Suppressor macrophage (primary cell): Measurements from ENCODE around the gene KRT3.
"Not testable (repeated sequence)": the region's sequence is repeated elsewhere in the genome, so short reads cannot be mapped to it uniquely, and the experiment has no call there.

Experiments
- DNase-seq, 4 experiments: peaks; one replicate each; pipeline ENCODE4 v3.0.0-alpha.2; 2020 to 2022

Gene KRT3

GRCh38 chr12:52759695-52760094 is 36.2 kb downstream of the KRT3 start:
- no peak for DNase-seq

DNA sequence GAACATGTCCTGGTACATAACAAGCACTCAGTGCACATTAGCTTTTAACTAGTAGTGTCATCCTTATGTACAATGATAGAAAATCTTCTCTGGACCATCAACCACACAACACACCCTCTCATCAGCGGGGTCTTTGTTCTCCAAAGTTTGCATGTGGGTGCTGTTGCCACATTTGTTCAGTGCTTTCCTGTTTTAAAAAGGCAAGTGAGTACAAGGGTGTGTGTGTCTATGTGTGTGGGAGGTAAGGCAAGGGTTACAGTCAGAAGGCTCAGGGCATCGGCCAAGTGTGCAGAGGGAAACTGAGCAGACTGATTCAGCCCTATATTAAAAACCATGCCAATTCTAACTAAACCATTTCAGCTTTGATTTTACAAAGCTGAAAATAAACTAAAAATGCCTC is 36.7 kb downstream of the KRT3 start:
- DNase-seq = peak; percentile 9 to 62 (median 39)

GRCh38 chr12:52757449-52758176 is 38.3 kb downstream of the KRT3 start:
- DNase-seq = no peak

DNA sequence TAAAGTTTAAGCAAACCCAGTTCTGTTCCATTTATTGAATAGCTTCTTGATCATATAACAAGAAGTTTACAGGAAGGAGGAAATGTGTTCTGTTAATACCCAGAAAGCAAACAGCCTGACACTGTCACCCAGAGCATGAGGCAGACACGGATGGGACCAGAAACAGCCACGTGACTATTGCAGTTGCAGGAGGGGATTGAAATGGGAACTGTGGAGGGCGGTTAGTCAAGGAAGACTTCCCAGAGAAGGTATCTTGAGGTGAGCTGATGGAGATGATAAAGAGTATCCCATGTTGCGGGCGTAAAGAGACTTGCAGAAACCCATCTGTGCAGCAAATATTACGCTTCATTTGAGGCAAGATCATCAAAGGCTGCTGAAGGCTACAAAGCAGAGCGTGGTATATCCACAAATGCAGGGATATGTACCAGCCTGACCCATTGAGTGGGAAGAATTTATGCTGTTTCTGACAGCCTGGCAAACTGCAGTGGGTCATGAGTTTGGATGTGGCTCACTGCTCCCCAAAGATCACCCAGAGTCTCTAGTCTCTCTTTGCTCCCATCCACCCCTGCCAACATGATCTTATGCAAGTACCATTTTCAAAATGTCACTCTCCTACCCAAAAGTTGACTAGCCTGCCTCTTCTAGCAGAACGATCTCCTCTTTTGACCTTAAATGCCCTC is 39.5 kb downstream of the KRT3 start:
- no peak for DNase-seq

DNA sequence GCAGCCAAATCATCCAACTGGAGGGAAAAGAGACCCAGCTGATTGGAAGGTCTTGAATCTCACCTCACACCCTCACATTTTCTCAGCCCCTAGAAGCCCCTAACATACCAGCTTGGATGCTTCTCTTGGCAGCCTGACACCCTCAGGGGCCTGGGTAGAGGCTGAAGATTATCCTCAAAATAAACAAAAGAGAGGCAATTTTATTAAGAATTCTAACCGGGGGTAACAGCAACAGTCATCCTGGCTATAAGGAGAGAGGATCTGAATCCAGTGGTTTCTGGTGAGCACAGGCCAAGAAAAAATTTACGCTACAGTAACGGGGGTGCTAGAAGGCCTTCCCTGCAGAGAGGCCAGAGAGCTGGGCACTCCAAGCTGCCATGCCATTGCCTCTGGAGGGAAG is 40.4 kb downstream of the KRT3 start:
- DNase-seq = no peak

DNA sequence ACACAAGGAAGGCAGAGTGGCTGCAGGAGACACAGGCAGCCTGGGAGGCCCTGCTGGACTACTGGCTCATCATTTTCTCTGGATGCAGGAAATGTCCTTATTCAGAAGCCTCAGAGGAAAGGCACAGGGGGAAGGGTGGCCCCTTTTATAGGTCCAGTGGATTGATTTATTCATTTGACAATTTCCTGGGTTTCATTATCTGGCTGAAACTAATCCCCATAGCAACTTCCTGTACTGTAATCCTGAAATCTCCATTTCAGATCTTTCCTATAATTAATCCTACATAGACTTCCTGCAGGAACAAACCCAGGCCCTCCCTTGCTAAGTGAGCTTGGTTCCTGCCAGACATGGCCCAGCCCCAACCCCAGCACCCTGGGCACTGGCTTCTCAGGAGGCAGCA is 41.8 kb downstream of the KRT3 start:
- no peak for DNase-seq

- no peak for DNase-seq
These were observed 42.6 kb downstream of the KRT3 start for GRCh38 chr12:52753283-52753682.

GRCh38 chr12:52752516-52752915 is 43.4 kb downstream of the KRT3 start:
- no peak for DNase-seq

DNA sequence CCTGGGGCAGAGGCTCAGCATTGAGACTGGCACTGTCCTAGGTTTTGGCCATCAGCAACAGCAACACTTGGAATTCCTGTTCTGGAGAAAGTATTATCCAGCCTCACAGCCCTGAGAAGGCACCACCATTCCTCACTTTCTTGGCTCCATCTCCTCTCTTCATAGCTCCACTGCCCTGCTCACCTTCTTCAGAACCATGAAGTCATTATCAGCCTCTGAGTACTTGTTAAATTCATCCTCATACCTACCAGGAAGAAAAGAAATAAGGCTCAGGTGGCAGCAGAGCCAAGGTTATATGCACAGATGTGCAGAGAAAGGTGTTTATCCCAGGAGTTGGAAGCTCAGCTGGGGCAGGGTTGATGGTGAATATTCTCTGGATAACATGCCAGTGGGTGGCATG is 44.1 kb downstream of the KRT3 start:
- DNase-seq = no peak

- DNase-seq = not testable (repeated sequence)
These were observed 45.4 kb downstream of the KRT3 start for GRCh38 chr12:52750532-52750931.

DNA sequence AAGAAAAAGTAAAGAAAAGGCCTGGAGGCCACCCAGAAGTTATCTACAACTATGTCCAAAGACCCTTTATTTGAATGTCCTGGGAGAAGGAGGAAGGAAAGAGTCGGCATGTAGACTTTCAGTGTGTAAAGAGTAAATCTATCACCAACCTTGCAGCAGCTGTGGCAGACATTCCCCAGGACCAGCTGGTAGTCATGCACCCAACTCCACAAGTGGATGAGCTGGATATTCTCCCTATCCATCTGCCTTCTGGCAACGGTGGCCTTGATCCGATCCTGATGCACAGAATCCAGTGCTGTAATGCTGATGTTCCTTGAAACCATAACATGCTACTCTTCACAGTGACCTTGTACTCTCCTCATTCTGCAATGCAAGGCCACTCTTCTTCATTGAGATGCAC is 46.1 kb downstream of the KRT3 start:
- DNase-seq = no peak

- DNase-seq = no peak
These were observed 47.3 kb downstream of the KRT3 start for GRCh38 chr12:52748578-52748977.

GRCh38 chr12:52745554-52745953 is 50.4 kb downstream of the KRT3 start:
- no peak for DNase-seq

DNA sequence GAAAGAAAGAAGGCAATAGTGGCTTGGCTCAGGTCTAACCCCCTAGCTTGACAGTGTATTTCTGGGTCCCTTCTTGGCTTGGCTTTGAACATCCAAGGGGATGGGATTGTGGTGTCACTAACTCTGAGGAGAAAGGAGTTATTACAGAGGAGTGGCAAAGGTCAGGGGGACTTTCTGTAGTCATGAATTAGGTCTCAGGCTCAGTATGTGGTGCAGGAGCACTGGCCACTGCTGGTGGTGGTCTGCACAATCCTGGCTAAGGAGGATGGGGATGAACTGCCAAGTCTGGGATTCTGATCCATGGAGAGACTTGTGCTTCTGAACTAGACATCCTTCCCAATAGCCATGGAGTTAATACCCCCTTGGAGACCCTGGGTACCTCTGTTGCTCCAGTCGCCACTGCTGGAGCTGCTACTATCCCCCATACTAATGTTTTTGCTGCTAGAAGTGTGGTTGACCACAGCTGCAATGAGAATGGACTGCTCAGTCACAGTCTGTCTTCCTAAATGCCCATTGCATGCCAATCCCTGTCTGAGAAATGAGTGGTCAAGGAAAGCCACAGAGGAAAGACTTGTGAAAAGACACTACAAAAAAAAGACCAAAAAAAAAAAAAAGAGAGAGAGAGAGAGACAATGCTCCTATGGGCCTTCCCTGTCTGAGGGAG is 51.3 kb downstream of the KRT3 start:
- no peak for DNase-seq

- DNase-seq = no peak
These were observed 53.0 kb downstream of the KRT3 start for GRCh38 chr12:52742822-52743457.

DNA sequence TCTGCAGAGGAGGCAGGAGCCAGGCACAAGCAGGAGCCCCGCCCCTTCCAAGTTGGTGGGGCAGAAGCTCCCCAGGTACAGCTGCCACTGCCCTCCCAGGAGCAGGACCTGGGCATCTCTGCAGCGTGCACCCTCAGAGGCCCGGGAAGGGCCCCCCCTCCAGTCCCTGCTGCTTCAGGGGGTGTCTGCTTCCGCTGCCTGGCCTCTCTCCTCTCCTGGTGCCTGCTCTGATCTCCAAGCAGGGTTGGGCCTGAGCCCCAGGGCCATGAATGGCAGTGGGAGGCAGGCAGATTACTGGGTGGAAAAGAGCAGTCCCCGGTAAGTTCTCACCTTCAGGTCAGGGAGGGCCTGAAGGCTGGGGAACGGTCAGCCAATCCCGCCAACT is 53.7 kb downstream of the KRT3 start:
- no peak for DNase-seq

- peak; percentile 29 to 70 (median 50) for DNase-seq
These were observed 54.3 kb downstream of the KRT3 start for GRCh38 chr12:52741375-52742195.

- peak in 2 of 4 experiments; percentile 11 to 18 for DNase-seq
These were observed 55.3 kb downstream of the KRT3 start for GRCh38 chr12:52740584-52740983.

GRCh38 chr12:52739963-52740362 is 56.0 kb downstream of the KRT3 start:
- DNase-seq = no peak
